HG03442 (cell line): ENCODE data around the gene IFT122.
"Not testable (repeated sequence)": the region's sequence is repeated elsewhere in the genome, so short reads cannot be mapped to it uniquely, and the experiment has no call there.

ENCODE experiments used
- ATAC-seq: cut with Tn5 transposase; IDR thresholded peaks from one replicate; pipeline ENCODE4 v1.9.1; 2021; ENCODE audit warnings: mild to moderate bottlenecking, moderate library complexity; ENCODE audit not compliant: unreplicated experiment

Gene IFT122

GRCh38 chr3:129491077-129491476 is 51.1 kb downstream of the IFT122 start:
- not testable (repeated sequence) for ATAC-seq

- ATAC-seq = no peak
Measured at GRCh38 chr3:129491794-129492193, 51.8 kb downstream of the IFT122 start.

- no peak for ATAC-seq
Measured at GRCh38 chr3:129492691-129493090, 52.7 kb downstream of the IFT122 start.

GRCh38 chr3:129493206-129493605 is 53.2 kb downstream of the IFT122 start:
- no peak for ATAC-seq

- not testable (repeated sequence) for ATAC-seq
Measured at GRCh38 chr3:129494499-129494898, 54.5 kb downstream of the IFT122 start.

GRCh38 chr3:129495006-129495639 is 55.1 kb downstream of the IFT122 start:
- not testable (repeated sequence) for ATAC-seq

GRCh38 chr3:129497876-129498275 is 57.9 kb downstream of the IFT122 start:
- not testable (repeated sequence) for ATAC-seq

- not testable (repeated sequence) for ATAC-seq
Measured at GRCh38 chr3:129498603-129499488, 58.8 kb downstream of the IFT122 start.

- ATAC-seq = not testable (repeated sequence)
Measured at GRCh38 chr3:129499604-129500333, 59.7 kb downstream of the IFT122 start.

GRCh38 chr3:129500334-129500658 is 60.3 kb downstream of the IFT122 start:
- ATAC-seq = no peak

- ATAC-seq = no peak
Measured at GRCh38 chr3:129501630-129502029, 61.6 kb downstream of the IFT122 start.

GRCh38 chr3:129502641-129503408 is 62.8 kb downstream of the IFT122 start:
- ATAC-seq = no peak

GRCh38 chr3:129503471-129504291 is 63.7 kb downstream of the IFT122 start:
- no peak for ATAC-seq

- ATAC-seq = no peak
Measured at GRCh38 chr3:129504471-129505100, 64.6 kb downstream of the IFT122 start.

- ATAC-seq = no peak
Measured at GRCh38 chr3:129505341-129505740, 65.3 kb downstream of the IFT122 start.

GRCh38 chr3:129506231-129506742 is 66.3 kb downstream of the IFT122 start:
- ATAC-seq = no peak

- ATAC-seq = no peak
Measured at GRCh38 chr3:129507181-129507831, 67.3 kb downstream of the IFT122 start.

- ATAC-seq = no peak
Measured at GRCh38 chr3:129512595-129512994, 72.6 kb downstream of the IFT122 start.

- ATAC-seq = no peak
Measured at GRCh38 chr3:129513705-129514104, 73.7 kb downstream of the IFT122 start.
